SK-N-SH (cell line): Measurements from ENCODE around the gene UBA3. TPM values are rescaled to one million over a fixed set of nuclear protein-coding genes. Genes with fewer than 3 reads are reported as not detected.

Source experiments
- CTCF ChIA-PET: fragments of 300-600, 350-600 bp; formaldehyde crosslinking; extraction: SDS; loops from one replicate; lab custom pipeline; 2021; lab: Yijun Ruan, JAX
- POLR2A ChIA-PET: fragments of 350-600 bp; sonication (Branson Sonifier 250); formaldehyde crosslinking; extraction: SDS; loops from one replicate; lab custom pipeline; 2020; ENCODE audit warnings: antibody characterized with exemption, inconsistent platforms; lab: Yijun Ruan, JAX
- DNase-seq: peaks from one replicate; pipeline ENCODE4 v3.0.0; 2012
- H2AFZ ChIP-seq: fragments of 200-600 bp; sonication (generic); 2 replicates; pipeline ENCODE4 v1.8.1; 2016; ENCODE audit warnings: antibody characterized with exemption, mild to moderate bottlenecking, low read depth
- H3F3A ChIP-seq: fragments of 200-600 bp; sonication (generic); replicated peaks from 2 replicates; pipeline ENCODE3; 2016; ENCODE audit warnings: antibody characterized with exemption, mild to moderate bottlenecking; ENCODE audit not compliant: insufficient read depth
- H3K27ac ChIP-seq, 2 experiments: fragments of 200-500 bp in 1 of 2; fragments of 200-600 bp in 1 of 2; sonication (Bioruptor generic) in 1 of 2; sonication (generic), shearing (Covaris generic) in 1 of 2; 2 replicates each; pipeline versions ENCODE4 v1.5.1 to v1.6.1; 2014 to 2016; ENCODE audit warnings: low read depth in 2 of 2, inconsistent platforms in 1 of 2, low read length in 1 of 2, mild to moderate bottlenecking in 1 of 2, mixed read lengths in 1 of 2
- H3K27me3 ChIP-seq: fragments of 200-600 bp; sonication (generic), shearing (Covaris generic); 2 replicates; pipeline ENCODE4 v1.6.1; 2016; ENCODE audit warnings: mixed run types; ENCODE audit not compliant: insufficient read depth
- H3K36me3 ChIP-seq, 2 experiments: fragments of 200-500 bp in 1 of 2; fragments of 200-600 bp in 1 of 2; sonication (Bioruptor generic) in 1 of 2; sonication (generic) in 1 of 2; replicated peaks in 1 of 2; 2 replicates each; pipeline versions ENCODE3 to v1.5.1; 2014 to 2016; ENCODE audit warnings: low read length in 1 of 2, mild to moderate bottlenecking in 1 of 2; ENCODE audit not compliant: insufficient read depth in 2 of 2, control insufficient read depth in 1 of 2
- H3K4me1 ChIP-seq, 2 experiments: fragments of 200-500 bp in 1 of 2; fragments of 200-600 bp in 1 of 2; sonication (Bioruptor generic) in 1 of 2; sonication (generic), shearing (Covaris generic) in 1 of 2; 2 replicates each; pipeline versions ENCODE4 v1.5.1 to v1.6.1; 2014 to 2016; ENCODE audit warnings: low read depth in 1 of 2, low read length in 1 of 2, mixed run types in 1 of 2; ENCODE audit not compliant: insufficient read depth in 2 of 2, control insufficient read depth in 1 of 2
- H3K4me2 ChIP-seq: fragments of 200-600 bp; sonication (generic), shearing (Covaris generic); 2 replicates; pipeline ENCODE4 v1.6.1; 2017; ENCODE audit warnings: mixed run types
- H3K4me3 ChIP-seq, 2 experiments: fragments of 200-500 bp in 1 of 2; fragments of 200-600 bp in 1 of 2; sonication (Bioruptor generic) in 1 of 2; sonication (generic), shearing (Covaris generic) in 1 of 2; 2 replicates each; pipeline versions ENCODE4 v1.5.1 to v1.8.1; 2014 to 2016; ENCODE audit warnings: low read depth in 2 of 2, inconsistent platforms in 1 of 2, low read length in 1 of 2, mild to moderate bottlenecking in 1 of 2, mixed read lengths in 1 of 2, moderate library complexity in 1 of 2
- H3K79me2 ChIP-seq: fragments of 200-600 bp; sonication (generic); 2 replicates; pipeline ENCODE4 v1.8.1; 2017; ENCODE audit warnings: mild to moderate bottlenecking; ENCODE audit not compliant: insufficient read depth
- H3K9ac ChIP-seq: fragments of 200-600 bp; sonication (generic); 2 replicates; pipeline ENCODE4 v1.6.1; 2017; ENCODE audit warnings: mixed run types
- H3K9me2 ChIP-seq: fragments of 200-600 bp; sonication (generic); 2 replicates; pipeline ENCODE4 v1.6.1; 2017; ENCODE audit warnings: mixed run types
- H3K9me3 ChIP-seq: fragments of 200-600 bp; sonication (generic); 2 replicates; pipeline ENCODE4 v1.6.1; 2017; ENCODE audit warnings: mixed run types, mild to moderate bottlenecking, moderate library complexity
- H4K20me1 ChIP-seq: fragments of 200-600 bp; sonication (generic); 2 replicates; pipeline ENCODE4 v1.6.1; 2017; ENCODE audit warnings: mild to moderate bottlenecking, mixed run types; ENCODE audit not compliant: insufficient read depth
- ELF1 ChIP-seq: IDR thresholded peaks from 2 replicates; pipeline ENCODE4 v1.4.0; 2012
- FOXM1 ChIP-seq: IDR thresholded peaks from 2 replicates; pipeline ENCODE4 v1.4.0; 2012; ENCODE audit warnings: low read depth, mild to moderate bottlenecking
- GABPA ChIP-seq: IDR thresholded peaks from 2 replicates; pipeline ENCODE4 v1.4.0; 2012; ENCODE audit warnings: low read depth, mild to moderate bottlenecking
- MAX ChIP-seq: IDR thresholded peaks from 2 replicates; pipeline ENCODE4 v1.4.0; 2012; ENCODE audit warnings: low read depth
- MXI1 ChIP-seq: IDR thresholded peaks from 2 replicates; pipeline ENCODE4 v1.6.1; 2012; ENCODE audit warnings: mild to moderate bottlenecking, low read depth, low read length, improper control_type of control experiment
- REST ChIP-seq: IDR thresholded peaks from 2 replicates; pipeline ENCODE4 v1.6.1; 2012; ENCODE audit warnings: mild to moderate bottlenecking, low read depth, low read length, moderate library complexity
- SMC3 ChIP-seq: IDR thresholded peaks from 2 replicates; pipeline ENCODE4 v1.6.1; 2012; ENCODE audit warnings: low read depth, low read length, improper control_type of control experiment
- TCF12 ChIP-seq: IDR thresholded peaks from 2 replicates; pipeline ENCODE4 v1.4.0; 2012
- USF1 ChIP-seq: IDR thresholded peaks from 2 replicates; pipeline ENCODE4 v1.4.0; 2012; ENCODE audit warnings: low read depth, borderline replicate concordance
- ZBTB33 ChIP-seq: IDR thresholded peaks from 2 replicates; pipeline ENCODE4 v1.4.0; 2012; ENCODE audit warnings: low read depth, borderline replicate concordance
- WGBS: methylation state at CpG from one replicate; pipeline ENCODE4 v1.1.6; 2017; ENCODE audit warnings: low lambda C conversion rate; 5-methylcytosine and 5-hydroxymethylcytosine counted together
- polyA plus RNA-seq, 3 experiments: library from polyadenylated mRNA; depleted of rRNA; stranded (reverse); fragments of >200 nt; gene quantifications; 2 replicates each; pipeline ENCODE4 v1.2.3, GENCODE V29; 2012

Gene UBA3
- polyA plus RNA-seq, 1 of the 3 experiments (the other 2 are of a cell fraction), result 43.0 TPM

GRCh38 chr3:69013253-69014021 lies 66.7 kb downstream of the UBA3 start, which contains the start of gene EOGT (continued):
- no peak for TF ChIP-seq REST
- TF ChIP-seq GABPA, result peak; percentile 53
- peak; percentile 20; the same call in 1 of the 2 replicates for TF ChIP-seq MXI1

- 41% methylated on average over 8 of the region's 36 CpGs for WGBS
- H4K20me1 ChIP-seq, result no peaks in the 10 kb centered on the region
- H3K4me3 ChIP-seq, result peak overlapping the region; percentile 70 to 71
- TF ChIP-seq TCF12 (peak; percentile 2; the same call in 1 of the 2 replicates), SMC3 (no peak)
- ChIA-PET CTCF (interaction anchor here (0.6 to 2.4 kb wide), 9 partner anchors 7 to 39 kb away, joined by 3 to 9 read pairs (median 4); partner anchors contain the start of gene TMF1), POLR2A (interaction anchor here (1.0 kb wide), 1 partner anchor 39 kb away, joined by 4 read pairs; the partner anchor contains the start of gene TMF1)
- H3K27ac ChIP-seq, result peak overlapping the region; percentile 80 to 83; a peak in 3 of 4 replicates
- H3K79me2 ChIP-seq, result peaks cover 10% of the 10 kb centered on the region; the same call in 1 of the 2 replicates
- peak overlapping the region; percentile 88 for H3K9ac ChIP-seq
- peak; percentile 87 for DNase-seq
- H2AFZ ChIP-seq, result peak overlapping the region; percentile 78
- H3K4me2 ChIP-seq, result peak overlapping the region; percentile 79
- H3K4me1 ChIP-seq, result peaks cover 0 to 15% of the 10 kb centered on the region in 2 experiments; a peak in 3 of 4 replicates
- peaks cover 16 to 36% of the 10 kb centered on the region in 2 experiments for H3K36me3 ChIP-seq
- no peaks in the 10 kb centered on the region for H3K9me3 ChIP-seq
- H3K9me2 ChIP-seq, result no peaks in the 10 kb centered on the region
- peaks cover 9% of the 10 kb centered on the region for H3F3A ChIP-seq
- H3K27me3 ChIP-seq, result no peaks in the 10 kb centered on the region
Measured at GRCh38 chr3:69012800-69013252, 67.3 kb downstream of the UBA3 start.

GRCh38 chr3:69012100-69012799 lies 67.9 kb downstream of the UBA3 start:
- Histone ChIP-seq H3K9me3 (no peaks in the 10 kb centered on the region), H3K4me2 (peak overlapping the region; percentile 79), H3K4me1 (peaks cover 0 to 15% of the 10 kb centered on the region in 2 experiments; a peak in 3 of 4 replicates), H3K36me3 (peaks cover 10 to 34% of the 10 kb centered on the region in 2 experiments), H3K27me3 (no peaks in the 10 kb centered on the region)
- no peak for DNase-seq
- TF ChIP-seq ELF1, result no peak
- TF ChIP-seq FOXM1, result no peak
- no peak for TF ChIP-seq ZBTB33
- TF ChIP-seq MAX, result no peak
- no peak for TF ChIP-seq SMC3
- no peak for TF ChIP-seq USF1
- TF ChIP-seq, all 33 proteins: peak for 0
- Histone ChIP-seq H3K9me2 (no peaks in the 10 kb centered on the region), H2AFZ (peak overlapping the region; percentile 78), H3K4me3 (peak overlapping the region; percentile 70 to 71; a peak in 3 of 4 replicates), H3K9ac (peak overlapping the region; percentile 88), H3K27ac (peak overlapping the region; percentile 12 to 80; a peak in 3 of 4 replicates), H3K79me2 (peaks cover 10% of the 10 kb centered on the region; the same call in 1 of the 2 replicates), H3F3A (peaks cover 9% of the 10 kb centered on the region), H4K20me1 (no peaks in the 10 kb centered on the region)
- WGBS, result 79% methylated on average over 18 of the region's 22 CpGs
- ChIA-PET POLR2A (no interaction called here), CTCF (interaction anchor here (0.6 to 2.4 kb wide), 7 partner anchors 9 to 40 kb away, joined by 3 to 9 read pairs (median 4); partner anchors contain the start of gene TMF1)
